ENCODE data around the gene CA5A.
"Not testable (repeated sequence)": the region's sequence is repeated elsewhere in the genome, so short reads cannot be mapped to it uniquely, and the experiment has no call there.

- TF ChIP-seq, protein P1, sequence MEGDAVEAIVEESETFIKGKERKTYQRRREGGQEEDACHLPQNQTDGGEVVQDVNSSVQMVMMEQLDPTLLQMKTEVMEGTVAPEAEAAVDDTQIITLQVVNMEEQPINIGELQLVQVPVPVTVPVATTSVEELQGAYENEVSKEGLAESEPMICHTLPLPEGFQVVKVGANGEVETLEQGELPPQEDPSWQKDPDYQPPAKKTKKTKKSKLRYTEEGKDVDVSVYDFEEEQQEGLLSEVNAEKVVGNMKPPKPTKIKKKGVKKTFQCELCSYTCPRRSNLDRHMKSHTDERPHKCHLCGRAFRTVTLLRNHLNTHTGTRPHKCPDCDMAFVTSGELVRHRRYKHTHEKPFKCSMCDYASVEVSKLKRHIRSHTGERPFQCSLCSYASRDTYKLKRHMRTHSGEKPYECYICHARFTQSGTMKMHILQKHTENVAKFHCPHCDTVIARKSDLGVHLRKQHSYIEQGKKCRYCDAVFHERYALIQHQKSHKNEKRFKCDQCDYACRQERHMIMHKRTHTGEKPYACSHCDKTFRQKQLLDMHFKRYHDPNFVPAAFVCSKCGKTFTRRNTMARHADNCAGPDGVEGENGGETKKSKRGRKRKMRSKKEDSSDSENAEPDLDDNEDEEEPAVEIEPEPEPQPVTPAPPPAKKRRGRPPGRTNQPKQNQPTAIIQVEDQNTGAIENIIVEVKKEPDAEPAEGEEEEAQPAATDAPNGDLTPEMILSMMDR (IDR thresholded peaks at IDR 0.05; ENCODE audit: borderline replicate concordance, extremely low read depth, low read length, poor library complexity, severe bottlenecking): not testable (repeated sequence)
- not testable (repeated sequence) for TF ChIP-seq EZH2 (IDR thresholded peaks at IDR 0.05; ENCODE audit: borderline replicate concordance, low read depth, low read length, severe bottlenecking)
Measured at GRCh38 chr16:87858151-87858993, 78.0 kb downstream of the CA5A start.

Data from DND-41 (cell line).